Stimulated activated CD8-positive, alpha-beta memory T cell treated with anti-CD3 and anti-CD28 coated beads, Interleukin-15, amount 100 ng/mL, for 1 hour (primary cell): Measurements from ENCODE around the gene GNG3.
"Not testable (repeated sequence)": the region's sequence is repeated elsewhere in the genome, so short reads cannot be mapped to it uniquely, and the experiment has no call there.

Experiments
- DNase-seq: peaks from one replicate; pipeline ENCODE4 v3.0.0-alpha.2; 2020; ENCODE audit warnings: low read depth

GNG3 gene

DNA sequence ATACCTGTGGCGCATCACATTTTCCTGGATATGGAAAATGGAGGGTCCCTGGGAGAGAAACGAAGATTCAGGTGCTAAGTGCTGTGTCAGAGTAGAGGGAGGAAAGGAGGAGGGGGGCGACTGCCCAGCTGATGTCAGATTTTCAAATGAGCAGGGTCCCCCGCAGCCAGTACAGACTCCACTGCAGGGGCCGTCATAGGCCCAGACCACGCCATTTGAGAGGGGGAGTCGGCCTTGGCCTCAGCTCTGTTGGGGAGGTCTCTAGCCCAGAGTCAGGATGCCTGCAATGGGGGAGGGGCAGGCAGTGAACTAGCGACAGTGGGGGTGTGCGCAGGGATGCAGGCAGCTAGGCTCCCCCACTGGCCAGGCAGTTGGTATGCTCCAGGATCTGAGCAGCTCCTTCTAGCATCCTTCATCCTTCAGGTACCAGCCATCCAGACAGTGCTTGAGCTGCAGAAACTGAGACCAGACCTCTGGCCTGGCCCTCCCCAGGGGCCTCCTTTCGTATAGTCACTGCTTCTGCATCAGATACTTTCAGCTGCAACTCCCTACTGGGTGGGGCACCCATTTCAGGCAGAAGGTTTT, at the start of gene GNG3, which contains the start of gene BSCL2:
GNG3 (plus strand) TSS at position 400 of the 585 bp plus-strand sequence. CDS start 620 bp downstream, outside the sequence.
BSCL2 (minus strand) TSS at position 148 of the 585 bp plus-strand sequence. CDS start 229 bp downstream, outside the sequence.
- DNase-seq = no peak

DNA sequence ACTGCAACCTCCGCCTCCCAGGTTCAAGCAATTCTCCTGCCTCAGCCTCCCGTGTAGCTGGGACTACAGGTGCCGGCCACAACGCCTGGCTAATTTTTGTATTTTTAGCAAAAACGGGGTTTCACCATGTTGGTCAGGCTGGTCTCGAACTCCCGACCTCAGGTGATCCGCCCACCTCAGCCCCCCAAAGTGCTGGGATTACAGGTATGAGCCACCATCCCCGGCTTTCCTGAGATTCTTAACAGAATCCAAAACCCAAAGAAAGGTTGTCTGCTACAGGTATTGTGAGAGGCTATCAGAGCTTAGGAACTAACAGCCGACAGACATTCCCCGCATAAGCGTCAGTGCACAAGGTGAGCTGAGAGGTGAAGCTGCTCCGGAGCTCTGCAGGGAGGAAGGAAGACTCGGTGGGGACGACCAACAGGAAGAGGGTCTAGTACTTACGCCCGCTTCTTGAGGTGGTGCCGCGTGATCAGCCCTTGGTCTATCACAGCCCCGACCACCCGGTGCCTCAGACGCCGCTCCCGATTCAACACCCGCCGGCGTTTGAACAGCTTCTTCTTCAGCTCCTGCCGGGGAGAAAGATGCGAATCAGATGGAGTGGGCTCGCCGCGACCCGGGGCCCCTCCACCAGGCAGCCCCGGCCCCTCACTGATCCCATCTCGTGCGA, 42.9 kb upstream of the GNG3 start:
- DNase-seq = no peak

DNA sequence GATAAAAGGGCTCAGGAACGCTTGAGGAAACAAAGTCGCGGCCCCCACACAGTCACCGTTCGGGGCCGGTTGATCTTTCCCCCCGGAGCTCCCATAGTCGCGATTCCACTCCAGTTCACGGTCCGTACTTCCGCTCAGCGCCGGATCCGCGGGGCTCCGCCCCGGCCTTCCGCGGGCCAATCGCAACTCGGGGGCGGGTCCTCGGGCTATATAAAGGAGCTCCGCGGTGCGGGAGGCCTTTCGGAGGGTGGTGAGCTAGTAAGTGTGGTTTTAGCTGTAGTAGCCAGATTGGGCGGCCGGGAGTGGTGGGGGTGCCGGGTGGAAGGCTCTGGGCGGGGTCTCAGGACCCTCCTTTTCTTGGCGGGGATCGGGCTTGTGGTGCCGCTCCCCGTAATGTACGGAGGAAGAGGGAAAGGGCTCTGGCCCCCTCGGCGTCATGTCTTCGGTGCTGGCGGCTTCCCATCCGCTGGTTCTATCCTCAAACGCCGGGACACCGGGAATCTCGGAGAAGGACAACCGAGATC, 42.3 kb upstream of the GNG3 start, which contains the start of the genes C11orf98 and CSKMT:
C11orf98 (minus strand) TSS at position 136 of the 524 bp plus-strand sequence; CDS start at position 95, 41 bp downstream.
CSKMT (plus strand) TSS at position 238 of the 524 bp plus-strand sequence. CDS start 568 bp downstream, outside the sequence.
- DNase-seq = peak; percentile 95

DNA sequence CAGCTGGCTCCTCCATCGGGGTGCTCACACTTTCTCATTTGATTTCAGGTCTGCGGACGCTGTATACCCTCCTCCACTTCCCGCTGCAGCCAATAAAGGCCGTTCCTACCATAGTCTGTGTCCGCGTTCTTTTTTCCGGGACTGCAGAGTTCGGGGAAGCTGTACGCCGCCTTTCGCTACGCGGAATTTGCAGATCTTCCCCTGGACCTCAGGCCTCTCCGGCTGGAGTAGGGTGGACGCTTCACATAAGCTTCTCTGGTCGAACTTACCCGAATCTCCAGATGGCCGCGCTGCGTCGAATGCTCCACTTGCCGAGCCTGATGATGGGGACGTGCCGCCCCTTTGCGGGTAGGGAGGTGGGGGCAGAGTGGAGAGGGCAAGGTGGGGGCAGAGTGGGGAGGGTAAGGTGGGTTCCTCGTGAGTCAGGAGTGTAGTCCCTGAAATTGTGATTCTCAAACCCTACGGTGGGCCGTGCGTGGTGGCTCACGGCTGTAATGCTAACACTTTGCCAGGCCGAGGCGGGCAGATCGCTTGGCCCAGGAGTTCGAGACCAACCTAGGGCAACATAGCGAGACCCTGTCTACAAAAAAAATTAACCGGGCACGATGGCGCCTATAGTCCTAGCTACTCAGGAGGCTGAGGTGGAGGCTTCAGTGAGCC, 41.7 kb upstream of the GNG3 start:
- peak; percentile 40 for DNase-seq

DNA sequence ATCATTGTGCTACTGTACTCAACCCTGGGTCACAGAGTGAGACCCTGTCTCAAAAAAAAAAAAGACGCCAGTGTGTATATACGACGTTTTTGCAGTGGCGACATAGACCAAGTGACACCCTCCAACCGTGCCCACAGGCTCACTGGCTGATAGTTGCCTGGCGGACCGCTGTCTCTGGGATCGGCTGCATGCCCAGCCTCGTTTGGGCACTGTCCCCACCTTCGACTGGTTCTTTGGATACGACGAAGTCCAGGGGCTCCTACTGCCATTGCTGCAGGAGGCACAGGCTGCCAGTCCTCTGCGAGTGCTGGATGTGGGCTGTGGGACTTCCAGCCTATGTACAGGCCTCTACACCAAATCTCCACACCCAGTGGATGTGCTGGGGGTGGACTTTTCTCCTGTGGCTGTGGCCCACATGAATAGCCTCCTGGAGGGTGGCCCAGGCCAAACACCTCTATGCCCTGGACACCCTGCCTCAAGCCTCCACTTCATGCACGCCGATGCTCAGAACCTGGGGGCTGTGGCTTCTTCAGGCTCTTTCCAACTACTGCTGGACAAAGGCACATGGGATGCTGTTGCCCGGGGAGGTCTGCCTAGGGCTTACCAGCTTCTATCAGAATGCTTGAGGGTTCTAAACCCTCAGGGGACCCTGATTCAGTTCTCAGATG, 41.1 kb upstream of the GNG3 start:
- DNase-seq = no peak

DNA sequence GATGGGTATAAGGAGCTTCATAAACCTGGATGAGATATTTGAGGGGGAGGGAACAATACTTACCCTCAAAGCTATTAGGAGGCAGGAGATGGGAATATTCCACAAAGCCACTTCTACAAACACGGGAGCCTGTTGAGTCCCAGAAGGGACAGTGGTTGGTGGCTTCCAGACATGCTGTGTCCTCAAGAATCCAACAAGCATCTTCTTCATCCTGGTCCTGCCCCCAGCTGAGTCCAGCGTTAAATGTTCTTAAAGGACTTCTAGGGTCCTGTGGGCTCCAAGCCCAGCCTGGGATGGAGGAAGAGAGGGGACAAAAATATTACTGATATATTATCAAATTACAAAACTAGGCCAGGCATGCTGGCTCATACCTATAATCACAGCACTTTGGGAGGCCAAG, 40.0 kb upstream of the GNG3 start:
- DNase-seq = no peak

DNA sequence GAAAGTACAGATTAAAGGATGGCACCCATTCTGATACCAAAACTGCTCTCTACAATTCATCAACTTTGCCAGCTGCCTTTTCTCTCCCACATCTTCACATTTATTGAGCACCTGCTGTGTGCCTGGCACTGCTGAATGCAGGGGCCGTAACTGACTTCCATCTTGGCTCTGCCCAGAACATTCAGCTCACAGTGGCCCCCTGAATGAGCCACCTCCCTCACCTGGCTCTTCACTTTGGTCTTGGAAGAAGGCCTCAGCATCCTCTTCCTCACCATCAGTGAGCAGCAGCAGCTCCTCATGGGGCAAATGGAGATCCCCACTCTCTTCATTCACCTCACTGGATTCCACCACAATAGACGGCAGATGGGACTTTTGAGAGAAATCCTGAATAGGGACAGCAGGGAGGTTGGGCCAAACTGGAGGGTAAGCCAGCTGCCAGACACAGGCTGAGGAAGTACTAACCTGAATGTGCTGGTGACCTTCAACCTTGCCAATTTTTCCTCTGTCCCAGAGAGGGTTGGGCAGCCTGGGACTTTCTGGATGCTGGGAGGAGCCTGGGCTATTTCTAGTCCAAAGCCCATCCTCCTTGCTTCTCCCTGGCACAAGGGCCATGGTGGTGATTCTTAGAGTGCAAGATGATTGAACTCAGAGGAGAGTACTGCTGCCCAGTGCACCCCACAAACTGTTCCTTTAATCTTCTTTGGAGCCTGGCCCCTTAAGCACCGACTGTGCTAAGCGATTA, 37.9 kb upstream of the GNG3 start:
- DNase-seq = no peak

DNA sequence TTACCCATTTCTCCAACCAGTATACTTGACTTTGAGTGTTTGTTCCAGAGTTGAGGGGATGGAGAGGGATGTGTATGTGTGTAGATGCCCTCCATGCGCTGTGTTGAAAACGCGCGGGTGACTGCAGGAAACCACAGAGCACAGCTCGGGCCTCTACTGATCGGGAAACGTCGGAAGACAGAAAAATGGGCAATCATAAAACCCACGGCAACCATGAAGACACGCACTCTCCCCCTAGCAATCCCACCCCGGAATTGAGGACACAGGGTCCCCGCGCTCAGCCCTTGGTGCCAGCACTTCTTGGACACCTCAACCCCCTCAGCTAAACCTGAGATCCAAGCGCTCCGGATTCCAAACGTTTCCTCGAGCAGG, 36.3 kb upstream of the GNG3 start:
- DNase-seq = no peak

DNA sequence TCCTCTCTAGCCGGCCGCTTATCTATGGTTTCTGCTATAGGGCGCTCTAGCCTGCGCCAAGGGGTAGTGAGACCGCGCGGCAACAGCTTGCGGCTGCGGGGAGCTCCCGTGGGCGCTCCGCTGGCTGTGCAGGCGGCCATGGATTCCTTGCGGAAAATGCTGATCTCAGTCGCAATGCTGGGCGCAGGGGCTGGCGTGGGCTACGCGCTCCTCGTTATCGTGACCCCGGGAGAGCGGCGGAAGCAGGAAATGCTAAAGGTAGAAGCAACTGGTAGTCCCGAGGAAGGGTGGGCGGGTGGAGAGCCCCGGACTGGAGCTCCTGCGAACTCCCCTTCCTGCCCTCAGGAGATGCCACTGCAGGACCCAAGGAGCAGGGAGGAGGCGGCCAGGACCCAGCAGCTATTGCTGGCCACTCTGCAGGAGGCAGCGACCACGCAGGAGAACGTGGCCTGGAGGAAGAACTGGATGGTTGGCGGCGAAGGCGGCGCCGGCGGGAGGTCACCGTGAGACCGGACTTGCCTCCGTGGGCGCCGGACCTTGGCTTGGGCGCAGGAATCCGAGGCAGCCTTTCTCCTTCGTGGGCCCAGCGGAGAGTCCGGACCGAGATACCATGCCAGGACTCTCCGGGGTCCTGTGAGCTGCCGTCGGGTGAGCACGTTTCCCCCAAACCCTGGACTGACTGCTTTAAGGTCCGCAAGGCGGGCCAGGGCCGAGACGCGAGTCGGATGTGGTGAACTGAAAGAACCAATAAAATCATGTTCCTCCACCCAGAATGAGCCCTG, 35.7 kb upstream of the GNG3 start, which contains the start of the genes LBHD1 and UQCC3:
LBHD1 (minus strand) TSS at position 660 of the 782 bp plus-strand sequence. CDS start 2,236 bp downstream, outside the sequence.
UQCC3 (plus strand) TSS at position 66 of the 782 bp plus-strand sequence; CDS start at position 139, 73 bp downstream.
- peak; percentile 46 for DNase-seq

DNA sequence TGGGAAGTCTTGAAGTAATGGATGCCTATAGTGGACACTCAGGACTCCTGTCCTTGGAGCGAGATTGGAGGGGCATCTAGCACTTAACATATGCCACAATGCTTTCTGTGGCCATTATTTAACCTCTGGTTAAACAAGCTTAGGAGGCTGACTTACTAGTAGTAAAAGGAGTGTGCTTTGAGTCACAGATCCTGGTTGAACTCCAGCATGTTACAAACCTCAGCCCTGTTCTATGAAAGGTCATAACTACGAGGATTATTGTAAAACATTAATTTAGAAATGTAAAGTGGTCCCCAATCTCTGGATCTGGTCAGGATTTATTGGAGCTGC, 34.3 kb upstream of the GNG3 start:
- DNase-seq = no peak

DNA sequence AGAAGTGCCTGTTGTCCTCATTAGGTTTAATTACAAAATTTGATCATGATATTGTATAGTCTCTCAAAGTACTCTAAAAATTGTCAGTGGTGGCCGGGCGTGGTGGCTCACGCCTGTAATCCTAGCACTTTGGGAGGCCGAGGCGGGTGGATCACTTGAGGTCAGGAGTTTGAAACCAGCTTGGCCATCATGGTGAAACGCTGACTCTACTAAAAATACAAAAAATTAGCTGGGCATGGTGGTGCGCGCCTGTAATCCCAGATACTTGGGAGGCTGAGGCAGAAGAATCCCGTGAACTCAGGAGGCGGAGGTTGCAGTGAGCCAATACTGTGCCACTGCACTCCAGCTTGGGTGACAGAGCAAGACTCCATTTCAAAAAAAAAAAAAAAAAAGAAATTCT, 32.1 kb upstream of the GNG3 start:
- not testable (repeated sequence) for DNase-seq

DNA sequence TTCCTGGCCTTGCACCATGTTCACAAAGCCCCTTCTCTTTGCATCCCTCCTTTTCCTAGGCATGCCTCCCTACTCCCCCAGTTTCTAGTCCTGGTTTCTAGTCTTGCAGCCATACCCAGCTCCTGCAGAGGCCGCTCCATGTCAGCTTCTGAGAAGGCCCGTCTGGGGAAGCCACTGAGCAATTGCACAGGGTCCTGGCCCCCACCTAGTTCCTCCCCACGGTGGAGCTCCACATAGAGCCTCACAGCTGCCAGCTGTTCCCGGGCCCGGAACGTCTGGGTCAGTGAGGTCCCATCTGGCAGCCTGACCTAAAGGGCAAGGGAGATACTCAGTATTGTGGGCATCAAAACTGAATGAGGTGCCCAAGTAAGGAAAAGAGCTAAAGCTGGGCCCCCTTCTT, 30.8 kb upstream of the GNG3 start:
- no peak for DNase-seq

DNA sequence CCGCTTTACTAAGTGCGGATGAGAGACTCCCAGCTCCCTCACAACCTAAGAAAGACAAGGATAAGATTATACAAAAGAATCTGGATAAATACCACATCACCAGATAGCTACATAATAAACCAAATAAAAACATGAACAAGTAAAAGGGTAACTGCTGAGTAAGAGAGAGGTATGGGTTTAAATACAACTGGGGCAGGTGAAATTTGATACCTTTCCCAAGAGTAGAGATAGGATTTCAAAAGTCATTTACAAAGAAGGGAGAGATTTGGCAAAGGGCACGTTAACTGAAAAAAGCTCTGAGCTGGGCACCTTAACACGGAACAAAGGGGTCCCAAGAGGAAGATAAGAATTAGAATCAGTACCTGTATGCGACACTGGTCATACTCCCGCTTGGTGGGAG, 30.3 kb upstream of the GNG3 start:
- no peak for DNase-seq

DNA sequence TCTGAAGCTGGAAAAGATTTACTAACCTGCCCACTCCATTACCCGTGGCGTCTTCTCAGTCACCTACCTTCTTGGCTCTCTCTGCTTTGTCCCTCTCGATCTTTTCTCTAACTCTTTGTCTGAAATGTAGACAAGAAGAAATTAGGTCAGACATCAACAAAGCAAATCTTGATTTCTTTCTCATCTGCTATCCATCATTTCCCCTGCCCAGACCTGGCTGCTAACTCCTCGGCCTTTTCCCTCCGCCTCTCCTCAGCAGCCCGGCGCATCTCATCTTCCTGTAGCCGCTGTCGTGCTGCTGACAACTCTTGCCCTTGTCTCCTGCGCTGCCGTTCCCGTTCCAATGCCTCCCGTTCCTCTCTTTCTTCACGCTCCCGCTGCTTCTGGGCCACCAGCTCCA, 29.8 kb upstream of the GNG3 start:
- no peak for DNase-seq

DNA sequence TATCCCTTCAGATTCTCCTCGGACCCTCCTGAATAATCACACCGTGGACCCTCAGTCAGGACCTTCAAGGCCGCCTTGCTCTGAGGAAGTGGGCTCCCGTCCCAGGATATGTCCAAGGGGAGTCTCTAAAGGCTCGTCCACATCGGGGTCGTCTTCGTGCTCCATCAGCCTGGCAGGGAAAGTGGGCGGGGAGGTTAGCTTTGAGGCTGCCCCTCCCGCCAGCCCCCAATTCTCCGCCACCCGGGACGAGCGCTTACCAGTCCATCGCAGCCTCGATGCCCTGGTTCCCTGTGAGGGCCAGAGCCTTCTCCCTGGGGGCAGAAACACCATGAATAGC, 29.1 kb upstream of the GNG3 start:
- DNase-seq = no peak

DNA sequence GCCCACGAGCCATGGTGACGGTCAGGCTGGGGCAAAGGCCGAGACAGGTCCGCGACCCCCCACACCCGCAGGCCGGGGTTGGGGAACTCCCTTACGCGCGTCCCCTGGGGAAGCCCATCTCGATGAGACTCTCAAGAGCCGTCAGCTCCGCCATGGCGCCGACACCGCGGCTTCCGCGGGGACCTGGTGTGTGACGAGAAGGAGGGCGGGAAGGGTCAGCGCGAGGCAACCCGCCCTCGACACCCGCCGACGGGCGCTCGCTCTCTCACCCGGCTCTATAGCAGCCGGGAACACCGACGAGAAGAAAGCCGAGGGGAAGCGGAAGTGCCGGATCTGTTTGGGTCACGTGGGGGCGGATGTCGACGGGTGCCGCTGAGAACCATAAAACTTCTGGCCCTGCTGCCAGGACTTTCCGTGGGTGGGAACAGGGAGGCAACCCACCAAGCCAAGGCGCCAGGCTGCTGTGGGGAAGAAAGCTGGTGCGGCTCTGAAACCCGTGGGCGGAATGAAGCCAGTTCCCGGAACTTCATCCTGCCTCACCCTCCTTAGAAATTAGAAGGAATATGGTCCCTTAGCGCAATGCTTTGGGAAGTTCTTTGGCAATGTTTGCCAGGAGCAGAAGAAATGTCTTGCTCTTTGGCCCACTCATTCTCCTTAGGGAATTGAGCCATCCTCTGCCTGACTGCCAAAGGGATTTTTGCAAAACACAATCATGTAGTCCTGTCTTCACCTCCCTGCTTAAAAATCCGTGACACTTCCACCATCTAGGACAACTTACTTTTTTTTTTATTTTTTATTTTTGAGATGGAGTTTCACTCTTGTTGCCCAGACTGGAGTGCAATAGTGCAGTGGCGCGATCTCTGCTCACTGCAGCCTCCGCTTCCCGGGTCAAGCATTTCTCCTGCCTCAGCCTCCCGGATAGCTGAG, 28.4 kb upstream of the GNG3 start, which contains the start of gene UBXN1:
UBXN1 (minus strand) TSS at position 304 of the 927 bp plus-strand sequence; CDS start at position 154, 150 bp downstream.
- peak; percentile 53 for DNase-seq

DNA sequence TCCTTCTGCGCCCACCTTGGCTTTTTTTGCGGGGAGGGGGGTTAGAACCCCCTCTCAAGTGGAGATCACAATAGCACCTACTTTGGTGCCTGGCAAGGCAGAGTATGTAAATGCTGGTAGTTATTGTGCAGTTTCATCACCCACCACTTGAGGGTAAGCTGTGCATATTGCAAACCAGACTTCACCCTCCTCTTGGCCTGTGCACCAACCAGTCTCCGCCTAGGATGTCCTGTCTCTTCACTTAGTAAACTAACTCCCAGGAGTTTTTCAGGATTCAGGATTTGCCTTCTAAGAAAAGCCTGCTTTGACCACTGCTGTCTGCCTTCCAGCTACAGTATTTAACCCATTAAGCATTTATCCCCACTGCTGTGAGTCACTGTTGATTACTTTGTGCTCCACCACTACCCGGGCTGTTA, 26.6 kb upstream of the GNG3 start:
- no peak for DNase-seq

DNA sequence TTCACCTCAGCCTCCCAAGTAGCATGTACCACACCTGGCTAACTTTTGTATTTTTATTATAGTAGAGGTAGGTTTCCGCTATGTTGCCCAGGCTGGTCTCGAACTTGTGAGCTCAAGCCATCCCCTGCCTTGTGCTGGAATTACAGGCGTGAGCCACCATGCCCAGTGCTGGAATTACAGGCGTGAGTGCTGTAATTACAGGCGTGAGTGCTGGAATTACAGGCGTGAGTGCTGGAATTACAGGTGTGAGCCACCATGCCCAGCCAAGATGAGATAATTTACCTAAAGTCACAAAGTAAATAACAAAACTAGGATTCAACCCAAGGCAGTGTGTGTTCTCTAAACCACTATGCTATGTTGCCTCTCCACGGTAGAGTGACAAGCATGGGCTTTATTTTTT, 25.0 kb upstream of the GNG3 start:
- no peak for DNase-seq
